Measurements from ENCODE around the gene ANKLE2. TPM values are rescaled to one million over a fixed set of nuclear protein-coding genes. Genes with fewer than 3 reads are reported as not detected.

The ANKLE2 gene
- total and polyA plus RNA-seq, 5 donors from 2014 or later: 20.5 to 91.6 (median 25.8) TPM

GRCh38 chr12:132690112-132690511 is 71.5 kb downstream of the ANKLE2 start:
- no peaks in the 10 kb centered on the region for H3K36me3 Mint-ChIP-seq
- H3K9me3 Mint-ChIP-seq: no peaks in the 10 kb centered on the region
- Histone ChIP-seq H3K4me3 (ENCODE audit: low read depth, low read length) (no peak overlapping the region), H3K27me3 (ENCODE audit: control insufficient read depth, insufficient read depth, low read length) (no peaks in the 10 kb centered on the region), H3K27ac (ENCODE audit: insufficient read depth, low read length, poor library complexity, severe bottlenecking) (no peak overlapping the region), H3K36me3 (ENCODE audit: control insufficient read depth, insufficient read depth, low read length) (no peaks in the 10 kb centered on the region), H3K4me1 (ENCODE audit: control insufficient read depth, insufficient read depth, low read length, poor library complexity, severe bottlenecking) (peaks cover 16% of the 10 kb centered on the region), H3K9me3 (ENCODE audit: control insufficient read depth in 2 of 2, low read length in 2 of 2) (no peaks in the 10 kb centered on the region)
- peaks cover 6 to 25% (median 12%) of the 10 kb centered on the region in 4 donors for H3K4me1 Mint-ChIP-seq
- ATAC-seq (ENCODE audit: low read depth in 2 of 2): no peak
- peak overlapping the region; percentile 62 to 81 (median 76) for H3K4me3 Mint-ChIP-seq
- no peak for DNase-seq
- peak overlapping the region in 2 of 3 donors; percentile 2 to 52 for H3K27ac Mint-ChIP-seq
- H3K27me3 Mint-ChIP-seq: no peaks in the 10 kb centered on the region

DNA sequence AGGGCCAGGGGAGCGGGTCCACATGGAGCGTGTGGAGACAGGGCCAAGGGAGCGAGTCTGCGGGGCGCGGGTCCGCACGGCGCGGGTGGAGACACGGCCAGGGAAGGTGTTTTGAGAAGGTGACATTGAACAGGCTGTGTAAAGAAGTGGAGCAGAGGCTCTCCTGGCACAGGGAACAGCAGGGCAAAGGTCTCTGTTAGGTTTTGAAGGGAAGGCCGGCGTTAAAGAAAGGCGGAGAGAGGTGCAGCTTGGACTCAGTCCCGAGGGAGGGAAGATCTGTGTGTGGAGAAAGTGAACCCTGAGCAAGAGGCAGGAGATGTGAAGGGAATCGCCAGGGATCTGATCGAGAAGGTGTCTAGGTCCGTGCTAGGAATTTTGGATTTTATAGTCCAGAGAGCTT is 72.4 kb downstream of the ANKLE2 start:
- H3K27ac Mint-ChIP-seq: peak overlapping the region in 1 of 3 donors; percentile 84
- H3K4me1 Mint-ChIP-seq: peaks cover 6 to 27% (median 14%) of the 10 kb centered on the region in 4 donors

GRCh38 chr12:132687211-132688164 is 74.1 kb downstream of the ANKLE2 start, which contains the start of the genes POLE and PXMP2:
Gene POLE, minus strand, starts transcription at chr12:132687342. Its CDS starts 27 bp downstream, at chr12:132687315.
Gene PXMP2, plus strand, starts transcription at chr12:132687587. Its CDS starts 84 bp downstream, at chr12:132687671.
- Histone ChIP-seq H3K36me3 (ENCODE audit: control insufficient read depth, insufficient read depth, low read length) (no peaks in the 10 kb centered on the region), H3K9me3 (ENCODE audit: control insufficient read depth in 2 of 2, low read length in 2 of 2) (no peaks in the 10 kb centered on the region), H3K27me3 (ENCODE audit: control insufficient read depth, insufficient read depth, low read length) (no peaks in the 10 kb centered on the region), H3K27ac (ENCODE audit: insufficient read depth, low read length, poor library complexity, severe bottlenecking) (peak within 1 kb of the TSS; percentile 14), H3K4me1 (ENCODE audit: control insufficient read depth, insufficient read depth, low read length, poor library complexity, severe bottlenecking) (peaks cover 17% of the 10 kb centered on the region), H3K4me3 (ENCODE audit: low read depth, low read length) (no peak within 1 kb of the TSS)
- H3K27ac Mint-ChIP-seq: peak within 1 kb of the TSS in 1 of 3 donors; percentile 31
- peak within 1 kb of the TSS; percentile 85 to 94 (median 90) for H3K4me3 Mint-ChIP-seq
- no peaks in the 10 kb centered on the region for H3K27me3 Mint-ChIP-seq
- no peaks in the 10 kb centered on the region for H3K9me3 Mint-ChIP-seq
- no peaks in the 10 kb centered on the region for H3K36me3 Mint-ChIP-seq
- H3K4me1 Mint-ChIP-seq: peaks cover 10 to 34% (median 21%) of the 10 kb centered on the region in 4 donors
- peak; percentile 89 to 97 (median 91) for DNase-seq
- ATAC-seq (ENCODE audit: low read depth in 2 of 2): peak; percentile 96 to 97

More for the DNA sequence above, 72.4 kb downstream of the ANKLE2 start:
- Histone ChIP-seq H3K27me3 (ENCODE audit: control insufficient read depth, insufficient read depth, low read length) (no peaks in the 10 kb centered on the region), H3K9me3 (ENCODE audit: control insufficient read depth in 2 of 2, low read length in 2 of 2) (no peaks in the 10 kb centered on the region), H3K4me3 (ENCODE audit: low read depth, low read length) (no peak overlapping the region), H3K27ac (ENCODE audit: insufficient read depth, low read length, poor library complexity, severe bottlenecking) (no peak overlapping the region), H3K4me1 (ENCODE audit: control insufficient read depth, insufficient read depth, low read length, poor library complexity, severe bottlenecking) (peaks cover 17% of the 10 kb centered on the region), H3K36me3 (ENCODE audit: control insufficient read depth, insufficient read depth, low read length) (no peaks in the 10 kb centered on the region)
- Mint-ChIP-seq H3K27me3 (no peaks in the 10 kb centered on the region), H3K9me3 (no peaks in the 10 kb centered on the region), H3K36me3 (no peaks in the 10 kb centered on the region), H3K4me3 (peak overlapping the region; percentile 62 to 81 (median 76))
- ATAC-seq (ENCODE audit: low read depth in 2 of 2) (no peak), DNase-seq (no peak)

- no peaks in the 10 kb centered on the region for H3K9me3 Mint-ChIP-seq
- H3K27me3 ChIP-seq (ENCODE audit: control insufficient read depth, insufficient read depth, low read length): no peaks in the 10 kb centered on the region
- peak in 1 of 2 donors; percentile 23 for ATAC-seq (ENCODE audit: low read depth in 2 of 2)
- H3K4me3 ChIP-seq (ENCODE audit: low read depth, low read length): no peak overlapping the region
- no peaks in the 10 kb centered on the region for H3K36me3 Mint-ChIP-seq
- peak overlapping the region; percentile 14 for H3K27ac ChIP-seq (ENCODE audit: insufficient read depth, low read length, poor library complexity, severe bottlenecking)
- DNase-seq: no peak
- no peak overlapping the region for H3K27ac Mint-ChIP-seq
- H3K27me3 Mint-ChIP-seq: no peaks in the 10 kb centered on the region
- peak overlapping the region; percentile 85 to 94 (median 90) for H3K4me3 Mint-ChIP-seq
- peaks cover 17% of the 10 kb centered on the region for H3K4me1 ChIP-seq (ENCODE audit: control insufficient read depth, insufficient read depth, low read length, poor library complexity, severe bottlenecking)
- peaks cover 10 to 34% (median 21%) of the 10 kb centered on the region in 4 donors for H3K4me1 Mint-ChIP-seq
- H3K36me3 ChIP-seq (ENCODE audit: control insufficient read depth, insufficient read depth, low read length): no peaks in the 10 kb centered on the region
- no peaks in the 10 kb centered on the region for H3K9me3 ChIP-seq (ENCODE audit: control insufficient read depth in 2 of 2, low read length in 2 of 2)
Observed at GRCh38 chr12:132686825-132687210, 74.8 kb downstream of the ANKLE2 start.

DNA sequence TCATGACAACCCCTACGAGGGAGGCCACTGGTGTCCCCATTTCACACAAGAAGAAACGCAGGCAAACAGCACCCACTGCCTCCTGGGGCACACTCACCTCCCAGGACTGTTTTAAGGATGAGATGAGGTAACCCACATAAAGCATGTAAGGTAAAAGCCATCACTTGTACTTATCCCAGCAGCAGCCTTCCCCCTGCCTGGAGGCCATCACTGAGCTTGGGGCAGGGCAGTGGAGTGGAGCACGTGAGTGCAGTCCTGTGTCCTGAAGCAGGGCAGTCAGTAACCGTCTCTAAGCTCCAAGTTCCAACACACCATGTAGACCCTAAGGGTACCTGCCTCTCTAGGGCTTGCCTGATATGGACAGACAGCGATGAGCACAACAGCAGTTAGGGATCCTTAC is 76.2 kb downstream of the ANKLE2 start:
- H3K4me1 Mint-ChIP-seq: peaks cover 10 to 39% (median 25%) of the 10 kb centered on the region in 4 donors
- ATAC-seq (ENCODE audit: low read depth in 2 of 2) (no peak), DNase-seq (no peak)
- H3K9me3 Mint-ChIP-seq: no peaks in the 10 kb centered on the region
- no peaks in the 10 kb centered on the region for H3K36me3 Mint-ChIP-seq
- Histone ChIP-seq H3K27ac (ENCODE audit: insufficient read depth, low read length, poor library complexity, severe bottlenecking) (no peak overlapping the region), H3K27me3 (ENCODE audit: control insufficient read depth, insufficient read depth, low read length) (no peaks in the 10 kb centered on the region), H3K4me1 (ENCODE audit: control insufficient read depth, insufficient read depth, low read length, poor library complexity, severe bottlenecking) (peaks cover 17% of the 10 kb centered on the region), H3K9me3 (ENCODE audit: control insufficient read depth in 2 of 2, low read length in 2 of 2) (no peaks in the 10 kb centered on the region), H3K36me3 (ENCODE audit: control insufficient read depth, insufficient read depth, low read length) (no peaks in the 10 kb centered on the region), H3K4me3 (ENCODE audit: low read depth, low read length) (no peak overlapping the region)
- no peaks in the 10 kb centered on the region for H3K27me3 Mint-ChIP-seq
- H3K4me3 Mint-ChIP-seq: peak overlapping the region; percentile 72 to 91 (median 84)
- peak overlapping the region in 2 of 3 donors; percentile 25 to 31 for H3K27ac Mint-ChIP-seq

DNA sequence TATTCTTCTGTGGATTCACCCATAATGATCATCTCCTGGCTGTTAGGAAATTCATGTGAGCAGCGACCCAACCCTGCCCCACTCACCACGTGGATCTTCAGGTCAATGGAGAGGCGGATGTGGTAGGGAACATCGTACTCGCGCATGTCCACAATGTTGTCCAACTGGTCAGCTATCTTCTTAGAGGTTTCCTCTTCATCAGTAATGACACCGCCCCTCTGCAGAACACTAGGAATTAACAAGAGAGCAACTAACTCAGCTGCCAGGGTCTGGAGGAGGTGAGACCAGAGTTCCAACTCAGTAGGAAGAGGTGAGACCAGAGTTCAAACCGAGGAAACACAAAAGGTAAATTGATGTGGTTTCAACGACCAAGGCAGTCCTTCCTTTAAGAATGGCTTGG is 84.1 kb downstream of the ANKLE2 start:
- DNase-seq: no peak
- no peaks in the 10 kb centered on the region for H3K4me1 ChIP-seq (ENCODE audit: control insufficient read depth, insufficient read depth, low read length, poor library complexity, severe bottlenecking)
- H3K9me3 ChIP-seq (ENCODE audit: control insufficient read depth in 2 of 2, low read length in 2 of 2): no peaks in the 10 kb centered on the region
- no peak overlapping the region for H3K4me3 ChIP-seq (ENCODE audit: low read depth, low read length)
- H3K27ac ChIP-seq (ENCODE audit: insufficient read depth, low read length, poor library complexity, severe bottlenecking): no peak overlapping the region
- H3K36me3 ChIP-seq (ENCODE audit: control insufficient read depth, insufficient read depth, low read length): peaks cover 58% of the 10 kb centered on the region
- Mint-ChIP-seq H3K4me1 (peaks cover 0 to 20% (median 6%) of the 10 kb centered on the region in 4 donors), H3K36me3 (peaks cover 44% of the 10 kb centered on the region), H3K9me3 (peaks cover 0 to 3% (median 0%) of the 10 kb centered on the region in 7 donors), H3K27me3 (no peaks in the 10 kb centered on the region), H3K4me3 (no peak overlapping the region), H3K27ac (no peak overlapping the region)
- no peak for ATAC-seq (ENCODE audit: low read depth in 2 of 2)
- H3K27me3 ChIP-seq (ENCODE audit: control insufficient read depth, insufficient read depth, low read length): no peaks in the 10 kb centered on the region

DNA sequence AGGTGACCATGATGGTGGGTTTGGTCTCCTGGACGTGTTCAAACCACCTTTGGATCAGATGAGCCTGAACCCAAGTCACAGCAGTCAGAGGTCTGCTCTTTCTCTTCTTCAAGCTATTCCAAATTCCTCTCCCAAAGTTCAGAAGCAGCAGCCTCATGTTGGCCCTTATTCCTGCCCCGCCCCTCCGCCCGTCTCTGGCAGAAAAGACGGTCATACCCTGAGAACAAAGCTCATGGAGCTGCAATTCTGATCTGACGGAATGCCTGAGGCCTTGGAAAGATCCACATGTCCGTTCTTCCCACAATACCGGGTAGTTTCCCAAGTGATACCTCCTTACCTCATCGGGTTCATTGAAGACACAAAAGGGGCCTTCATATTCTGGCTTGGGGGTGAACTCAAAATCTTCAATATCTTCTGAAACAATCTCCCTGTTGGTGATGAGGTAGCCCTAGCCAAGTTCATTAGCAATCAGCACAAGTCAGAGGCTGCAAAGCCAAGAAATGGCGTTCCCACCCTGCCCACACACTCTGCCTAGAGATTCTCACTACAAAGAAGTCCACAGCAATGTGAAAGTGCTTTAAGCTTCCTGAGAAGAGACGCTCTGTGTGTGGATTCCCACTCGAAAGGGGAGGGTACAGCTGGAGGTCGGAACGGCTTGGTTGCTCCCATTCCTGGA is 85.7 kb downstream of the ANKLE2 start:
- DNase-seq (no peak), ATAC-seq (ENCODE audit: low read depth in 2 of 2) (no peak)
- Histone ChIP-seq H3K27me3 (ENCODE audit: control insufficient read depth, insufficient read depth, low read length) (no peaks in the 10 kb centered on the region), H3K9me3 (ENCODE audit: control insufficient read depth in 2 of 2, low read length in 2 of 2) (no peaks in the 10 kb centered on the region), H3K27ac (ENCODE audit: insufficient read depth, low read length, poor library complexity, severe bottlenecking) (no peak overlapping the region), H3K4me1 (ENCODE audit: control insufficient read depth, insufficient read depth, low read length, poor library complexity, severe bottlenecking) (no peaks in the 10 kb centered on the region), H3K4me3 (ENCODE audit: low read depth, low read length) (no peak overlapping the region), H3K36me3 (ENCODE audit: control insufficient read depth, insufficient read depth, low read length) (peaks cover 62% of the 10 kb centered on the region)
- no peaks in the 10 kb centered on the region for H3K27me3 Mint-ChIP-seq
- H3K9me3 Mint-ChIP-seq: peaks cover 0 to 3% (median 0%) of the 10 kb centered on the region in 7 donors
- H3K27ac Mint-ChIP-seq: no peak overlapping the region
- H3K4me3 Mint-ChIP-seq: no peak overlapping the region
- peaks cover 0 to 15% (median 5%) of the 10 kb centered on the region in 4 donors for H3K4me1 Mint-ChIP-seq
- peaks cover 50% of the 10 kb centered on the region for H3K36me3 Mint-ChIP-seq

Data from CD4-positive, CD25-positive, alpha-beta regulatory T cell (primary cell).